H4 (cell line): ENCODE data around the gene COL12A1. TPM values are rescaled to one million over a fixed set of nuclear protein-coding genes. Genes with fewer than 3 reads are reported as not detected.

ENCODE experiments used
- DNase-seq: peaks from one replicate; pipeline ENCODE4 v3.0.0-alpha.2; 2015; ENCODE audit warnings: low spot score
- total RNA-seq: library from RNA; depleted of rRNA; stranded (reverse); fragments of >200 nt; shearing (Covaris generic); gene quantifications from 2 replicates; pipeline ENCODE4 v1.2.3, GENCODE V29; 2014

Gene COL12A1
- total RNA-seq, 1 experiment from 2014 or later: 272 TPM

DNA sequence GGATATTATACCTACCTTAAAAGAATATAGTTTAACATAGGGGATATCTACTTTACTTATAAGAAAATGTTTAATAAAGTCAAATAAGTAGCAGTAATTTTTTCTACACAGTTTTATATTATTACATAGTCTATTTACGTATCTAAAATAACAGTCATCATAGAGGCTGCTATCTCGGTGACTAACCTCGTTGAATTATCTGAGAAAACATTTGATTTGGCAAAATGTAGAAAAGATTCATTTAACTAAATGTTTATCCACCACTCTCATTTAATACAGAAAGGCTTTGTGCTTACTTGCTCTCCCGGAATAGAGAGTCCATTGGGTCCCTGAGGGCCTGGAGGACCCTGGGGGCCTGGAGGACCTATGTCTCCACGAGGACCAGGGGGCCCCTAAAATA lies 103.6 kb downstream of the COL12A1 start:
- DNase-seq: no peak

DNA sequence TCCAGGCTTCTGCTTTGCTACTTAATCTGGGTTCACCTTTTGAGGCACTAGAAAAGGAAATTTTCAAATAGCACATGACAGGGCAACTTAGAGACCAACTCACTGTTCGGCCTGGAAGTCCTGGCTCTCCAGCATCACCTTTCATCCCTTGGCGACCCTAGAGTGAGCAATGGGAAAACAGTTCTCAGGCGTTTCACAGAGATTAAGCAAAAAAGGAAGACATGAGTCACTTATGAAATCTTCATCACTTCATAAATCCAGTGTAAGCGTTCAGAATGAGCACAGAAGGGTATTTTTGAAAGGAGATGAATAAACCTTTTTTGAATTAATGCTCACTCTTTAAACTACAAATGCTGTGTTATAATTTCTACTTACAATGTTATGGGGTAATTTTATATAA lies 104.0 kb downstream of the COL12A1 start:
- DNase-seq: no peak

DNA sequence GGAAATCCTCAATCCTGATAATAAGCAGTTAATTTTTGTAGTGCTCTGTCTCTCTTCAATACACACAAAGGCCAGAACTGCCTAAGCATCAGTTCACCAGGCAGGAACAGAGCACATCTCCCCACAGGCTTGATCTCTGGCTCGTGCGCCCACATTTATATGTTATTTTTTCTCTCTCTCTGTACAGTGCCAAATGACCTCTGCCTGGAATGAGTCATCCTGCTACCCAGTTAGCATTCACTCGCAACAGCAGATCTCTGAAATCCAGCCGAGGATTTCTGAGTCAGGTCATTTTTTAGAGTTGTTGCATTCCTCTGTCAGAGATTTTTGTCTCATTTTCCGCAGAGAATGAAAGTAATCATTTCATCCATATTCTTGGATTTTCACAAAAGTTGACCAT lies 107.1 kb downstream of the COL12A1 start:
- DNase-seq: peak; percentile 89

DNA sequence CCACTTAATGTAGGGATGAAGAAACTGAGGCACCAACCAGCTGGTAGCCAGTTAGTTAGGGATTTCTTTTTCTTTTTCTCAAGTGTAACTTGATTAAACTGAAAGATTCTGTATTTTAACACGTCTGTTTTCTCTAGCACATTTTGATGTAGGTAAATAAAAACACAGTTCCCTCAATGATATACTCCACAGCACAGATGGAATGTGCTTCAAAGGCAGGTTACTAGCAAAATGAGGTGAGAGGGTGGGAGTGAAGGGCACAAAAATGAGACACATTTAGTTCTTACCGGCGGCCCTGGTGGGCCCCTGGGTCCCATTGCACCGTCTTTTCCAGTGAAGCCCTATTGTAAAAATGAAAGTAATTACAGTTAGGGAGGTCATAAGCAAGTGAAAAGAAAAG lies 108.9 kb downstream of the COL12A1 start:
- no peak for DNase-seq

DNA sequence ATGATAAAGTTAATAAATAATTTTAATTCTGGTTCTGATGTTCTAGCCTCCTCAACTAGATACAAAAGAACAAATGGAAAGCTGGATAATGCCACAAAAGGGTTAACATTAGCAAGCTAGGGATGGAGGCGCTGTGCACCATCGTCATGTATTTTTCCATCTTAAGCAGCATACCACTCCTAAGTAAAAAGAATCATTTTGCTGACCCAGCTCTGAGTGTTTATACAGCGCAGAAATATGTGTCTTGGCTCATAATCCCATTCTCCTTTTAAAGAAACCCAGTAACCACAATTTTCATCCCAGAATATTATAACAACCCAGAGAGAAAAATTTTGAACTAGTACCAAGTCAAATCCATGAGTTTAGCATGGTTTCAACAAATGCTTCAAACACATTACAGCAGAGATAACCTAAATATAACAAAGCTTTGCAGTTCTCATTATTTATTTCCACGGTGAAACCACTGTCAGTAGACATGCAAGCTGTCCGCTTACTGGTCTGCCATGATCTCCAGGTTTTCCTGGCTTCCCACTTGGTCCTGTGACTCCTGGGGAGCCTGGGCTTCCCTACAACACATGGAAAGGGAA lies 111.1 kb downstream of the COL12A1 start:
- peak; percentile 80 for DNase-seq

DNA sequence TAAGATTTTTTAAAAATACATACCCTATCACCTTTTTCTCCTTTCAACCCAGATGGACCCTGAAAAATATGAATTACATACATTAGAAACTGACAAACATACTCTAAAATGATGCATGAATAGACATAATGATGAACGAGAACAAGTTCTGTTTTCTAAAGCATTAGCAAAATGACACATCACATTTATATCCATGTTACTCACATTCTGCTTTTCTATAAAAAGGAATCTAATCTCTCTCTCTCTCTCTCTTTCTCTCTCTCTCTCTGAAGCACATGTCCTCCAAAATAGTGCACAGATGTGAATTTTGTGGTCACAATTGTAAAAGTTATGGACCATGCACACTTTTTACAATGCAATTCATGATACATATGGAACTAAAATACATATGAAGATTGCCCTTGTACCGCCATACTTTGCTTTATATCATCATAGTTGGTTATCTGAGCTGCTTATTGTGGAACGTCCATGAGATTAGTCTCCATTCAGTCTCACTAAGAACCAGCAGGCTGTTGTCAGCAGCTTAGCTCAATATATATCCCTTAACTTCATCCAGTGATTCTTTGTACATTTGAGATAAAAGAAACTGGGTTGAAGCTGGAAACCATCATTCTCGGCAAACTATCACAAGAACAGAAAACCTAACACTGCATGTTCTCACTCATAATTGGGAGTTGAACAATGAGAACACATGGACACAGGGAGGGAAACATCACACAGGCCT lies 114.2 kb downstream of the COL12A1 start:
- no peak for DNase-seq

DNA sequence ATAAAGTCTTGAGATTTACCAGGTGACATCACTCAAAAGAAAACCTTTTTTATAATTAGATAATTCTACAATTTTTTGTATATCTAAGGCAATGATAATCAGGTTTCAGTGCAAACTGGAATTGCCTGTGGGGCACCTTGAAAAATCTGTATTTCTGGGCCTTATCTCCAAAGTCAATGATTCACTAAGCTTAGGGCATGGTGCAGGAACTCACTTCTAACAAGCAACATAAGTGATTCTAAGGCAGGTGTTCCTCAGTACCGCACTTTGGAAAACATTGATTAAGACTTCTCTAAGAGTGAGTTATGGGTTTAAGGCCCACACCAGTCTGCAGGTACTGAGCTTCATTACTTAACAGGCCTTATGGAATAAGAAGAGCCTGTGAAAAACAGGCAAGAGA lies 115.3 kb downstream of the COL12A1 start:
- no peak for DNase-seq

DNA sequence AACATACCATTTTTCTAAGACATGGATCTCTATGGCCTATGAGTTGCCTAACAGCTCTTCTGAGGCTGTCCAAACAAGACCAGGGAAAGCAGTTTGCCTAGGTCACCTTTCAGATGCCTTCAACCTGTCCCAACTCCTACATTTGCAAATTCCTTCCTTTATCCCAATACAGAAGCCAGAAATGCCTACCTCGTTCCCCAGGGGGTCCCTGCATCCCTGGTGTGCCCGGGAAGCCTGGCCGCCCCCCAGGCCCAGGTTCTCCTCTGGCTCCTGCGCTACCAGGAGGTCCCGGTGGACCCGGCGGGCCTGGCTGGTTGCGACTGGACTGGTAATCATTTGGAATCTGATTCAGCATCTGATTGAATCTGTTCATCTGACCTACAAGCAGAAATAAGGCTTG lies 115.9 kb downstream of the COL12A1 start:
- DNase-seq: no peak

DNA sequence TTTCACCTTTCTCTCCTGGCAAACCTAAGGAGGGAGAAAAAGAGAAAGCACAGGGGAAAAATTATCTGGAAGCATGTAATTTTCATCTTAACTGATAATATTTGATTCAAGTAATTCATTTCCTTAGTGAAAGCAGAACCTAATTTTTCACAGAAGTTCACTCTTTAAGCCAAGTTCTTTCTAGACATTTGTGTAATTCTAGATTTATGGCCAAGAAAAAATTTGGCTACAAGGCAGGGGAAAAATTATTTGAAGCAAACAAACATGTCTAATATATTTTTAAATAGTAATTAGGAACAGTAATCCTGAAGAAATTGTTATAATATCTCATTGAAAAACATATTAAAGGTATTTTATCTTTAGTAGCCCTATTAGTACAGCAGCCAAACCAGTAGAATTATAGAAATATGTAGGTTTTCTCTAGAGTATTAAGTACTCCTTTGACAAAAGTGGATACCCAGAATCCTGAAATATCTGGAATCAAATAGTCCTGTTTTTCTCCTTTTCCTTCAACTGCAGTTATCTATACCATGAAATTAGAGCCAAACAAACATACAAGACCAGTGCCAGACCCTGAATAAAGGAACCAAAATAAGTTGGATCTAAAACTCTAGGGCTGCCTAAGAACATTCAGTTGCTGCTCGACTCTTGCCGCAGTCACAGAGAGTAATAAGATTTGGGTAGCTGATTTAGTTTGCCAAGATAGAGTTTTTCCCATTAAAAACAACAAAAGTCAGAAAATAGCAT lies 116.5 kb downstream of the COL12A1 start:
- no peak for DNase-seq

DNA sequence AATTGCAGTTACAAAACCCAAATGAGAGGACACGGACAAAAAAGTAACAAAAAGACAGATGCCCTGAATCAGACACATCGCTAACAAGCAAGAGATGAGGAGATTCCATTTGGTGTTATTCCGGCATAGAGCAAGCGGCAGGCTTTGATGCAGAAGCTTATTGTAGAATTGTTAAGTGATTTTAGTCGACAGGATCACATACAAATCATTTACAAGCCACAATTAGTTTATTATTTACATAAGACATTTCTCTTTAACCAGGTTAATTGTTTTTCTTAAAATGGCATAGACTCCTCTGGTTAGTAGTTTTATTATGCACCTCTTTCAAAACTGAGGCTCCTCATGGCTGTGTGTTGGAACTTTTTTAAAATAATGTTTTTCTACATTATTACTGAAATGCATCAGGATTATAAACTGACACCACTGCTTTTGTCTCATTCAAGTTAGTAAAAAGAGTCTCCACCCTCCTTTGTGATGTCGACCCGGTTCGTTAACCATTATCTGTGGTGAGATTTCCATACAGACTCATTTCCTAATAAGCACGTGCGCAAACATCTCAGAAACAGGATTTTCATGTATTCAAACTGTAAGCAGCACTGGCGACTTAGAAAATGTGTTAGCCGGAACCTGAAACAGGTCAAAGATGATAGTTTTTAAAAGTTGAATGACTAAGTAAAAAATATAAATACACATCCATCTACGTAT lies 119.8 kb downstream of the COL12A1 start:
- DNase-seq: no peak

DNA sequence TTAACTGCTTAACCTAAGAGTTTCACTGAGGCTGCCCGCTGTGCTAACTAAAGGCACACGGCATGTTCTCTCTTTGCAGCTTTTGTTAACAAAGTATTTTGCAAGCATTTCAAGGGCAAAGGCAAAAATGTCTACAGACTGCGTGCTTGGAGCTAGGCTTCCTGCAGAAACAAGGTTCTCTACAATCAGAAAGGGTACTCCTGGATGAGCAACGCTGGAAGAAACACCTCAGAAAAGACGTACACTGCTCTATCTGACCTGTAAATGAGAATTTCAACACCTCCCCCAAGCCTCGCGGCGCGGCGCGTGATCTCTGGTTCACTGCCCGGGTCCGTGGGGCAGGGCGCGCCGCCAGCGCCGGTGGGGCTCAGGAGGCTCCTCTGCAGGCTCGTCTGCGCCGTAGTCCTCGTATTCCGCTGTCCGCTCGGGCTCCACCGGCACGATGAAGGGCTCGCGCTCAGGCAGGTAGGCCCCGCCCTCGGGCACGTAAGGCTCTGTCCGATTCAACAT lies 120.9 kb downstream of the COL12A1 start:
- DNase-seq: no peak

DNA sequence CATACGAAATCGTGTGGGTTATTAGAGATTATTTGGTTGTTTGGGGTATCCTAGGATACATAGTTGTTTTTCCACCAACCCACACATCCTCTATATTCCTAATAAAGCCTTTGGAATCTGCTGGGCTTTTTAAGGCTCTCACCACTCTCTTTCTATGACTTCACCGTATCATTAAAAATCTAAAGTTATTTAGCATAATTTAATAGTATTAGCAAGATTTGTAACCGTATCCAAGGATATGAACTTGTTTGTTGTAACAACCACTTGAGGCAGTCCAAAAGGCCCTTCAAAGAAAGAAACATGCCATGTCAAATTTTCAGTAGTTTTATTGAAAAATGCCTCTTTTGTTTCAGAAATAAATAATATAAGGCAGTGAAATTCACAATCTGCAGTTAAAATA lies 121.8 kb downstream of the COL12A1 start:
- no peak for DNase-seq

DNA sequence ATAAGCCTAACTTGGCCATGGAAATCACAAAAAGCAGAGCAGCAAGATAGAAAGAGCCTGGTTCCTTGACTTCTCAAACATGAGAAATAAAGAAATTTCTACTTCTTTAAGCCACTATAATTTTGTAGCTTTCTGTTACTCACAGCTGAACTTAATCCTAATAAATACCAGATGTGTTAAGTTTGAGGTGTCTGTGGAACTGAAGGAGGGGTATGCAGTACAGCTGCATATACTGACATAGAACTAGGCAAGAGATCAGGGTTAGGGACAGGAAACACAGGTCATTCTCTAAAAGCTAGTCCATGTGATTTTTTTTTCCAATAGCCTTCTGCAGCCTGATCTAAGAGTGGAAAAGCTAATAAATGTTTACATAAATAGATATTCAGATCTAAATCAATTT lies 123.9 kb downstream of the COL12A1 start:
- no peak for DNase-seq

DNA sequence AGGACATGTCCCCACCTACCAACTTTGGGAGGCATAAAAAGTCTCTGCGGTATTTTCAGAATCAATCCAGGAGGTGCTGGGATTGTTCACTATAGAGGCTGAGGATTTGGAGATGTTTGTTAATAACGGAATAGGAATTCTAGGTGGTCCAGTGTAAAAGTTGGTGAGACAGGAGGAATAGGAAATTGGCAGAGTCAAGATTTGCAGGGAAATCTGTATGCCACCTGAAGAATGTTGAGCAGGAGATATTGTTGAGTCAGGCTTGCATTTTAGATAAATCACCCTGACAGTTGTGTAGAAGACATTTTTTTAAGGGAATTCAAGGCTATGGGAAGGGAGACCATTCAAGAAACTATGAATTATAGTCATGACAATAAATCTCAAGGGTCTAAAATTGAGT lies 124.8 kb downstream of the COL12A1 start:
- DNase-seq: no peak

DNA sequence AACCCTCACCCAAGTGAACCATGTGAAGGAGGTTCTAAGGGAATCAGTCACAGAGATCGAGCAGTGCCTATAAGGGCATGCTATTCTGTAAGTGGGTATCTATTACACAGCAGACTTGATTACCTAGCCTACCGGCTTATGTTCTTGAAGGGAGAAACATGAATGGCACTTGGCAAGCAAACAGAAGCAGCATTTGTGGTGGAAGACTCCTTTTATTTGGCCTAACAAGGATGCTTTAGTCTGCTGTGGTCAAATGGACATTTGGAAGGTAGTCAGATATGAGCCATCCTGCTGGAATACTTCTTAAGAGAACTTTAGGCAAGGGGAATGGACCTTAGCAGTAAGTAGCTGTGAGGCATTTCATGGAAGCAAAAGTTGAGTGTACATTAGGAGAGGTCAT lies 126.3 kb downstream of the COL12A1 start:
- no peak for DNase-seq

DNA sequence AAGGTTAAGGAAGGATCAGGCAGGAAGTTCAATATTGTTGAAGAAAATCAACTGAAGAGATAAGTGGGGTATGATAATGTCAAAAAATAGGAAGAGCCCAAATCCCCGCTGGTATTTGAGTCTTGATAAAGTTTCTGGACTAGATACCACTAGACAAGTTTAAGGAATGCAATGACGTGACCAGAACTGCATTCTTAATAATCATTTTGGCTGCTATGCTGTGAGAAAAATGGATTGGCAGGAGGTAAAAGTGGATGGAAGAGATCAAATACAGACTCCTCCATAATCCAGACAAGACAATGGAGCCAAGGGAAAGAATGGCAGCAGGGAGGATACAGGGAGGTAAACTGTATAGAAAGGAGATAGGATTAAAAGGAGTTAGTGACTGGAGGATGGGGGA lies 128.2 kb downstream of the COL12A1 start:
- no peak for DNase-seq

DNA sequence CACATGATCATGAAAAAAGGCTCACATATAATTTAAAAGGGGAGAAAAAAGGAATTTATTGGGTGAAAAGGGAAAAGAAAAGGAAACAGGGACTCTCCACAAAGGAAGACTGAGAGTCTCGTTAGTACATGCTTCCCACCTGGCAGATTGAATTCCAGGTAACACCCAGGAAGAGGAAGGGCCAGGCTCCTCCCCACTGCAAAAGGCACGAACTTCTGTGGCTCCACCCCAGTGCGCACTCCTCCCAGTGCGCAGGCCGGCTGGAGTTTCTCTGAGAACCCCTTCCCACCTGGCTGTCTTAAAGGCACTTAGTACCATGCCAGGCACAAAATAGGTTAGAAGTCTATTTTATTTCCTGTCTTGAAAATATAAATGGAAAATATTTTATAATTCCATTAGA lies 129.8 kb downstream of the COL12A1 start:
- DNase-seq: no peak

DNA sequence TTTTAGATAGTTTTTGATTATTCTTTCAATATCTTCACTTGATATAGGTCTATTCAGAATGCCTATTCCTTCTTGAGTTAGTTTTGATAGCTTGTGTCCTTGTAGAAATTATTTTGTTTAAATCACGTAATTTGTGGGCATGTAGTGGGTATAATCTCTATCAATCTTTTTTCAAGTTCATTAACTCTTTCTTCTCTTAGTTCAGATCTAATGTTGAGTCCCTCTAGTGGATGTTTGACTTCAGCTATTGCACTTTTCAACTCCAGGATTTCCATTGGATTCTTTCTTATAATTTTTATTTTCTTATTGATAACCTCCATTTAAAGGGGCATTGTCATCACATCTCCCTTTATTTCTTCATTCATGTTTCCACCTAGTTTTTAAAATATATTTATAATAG lies 135.6 kb downstream of the COL12A1 start:
- no peak for DNase-seq

DNA sequence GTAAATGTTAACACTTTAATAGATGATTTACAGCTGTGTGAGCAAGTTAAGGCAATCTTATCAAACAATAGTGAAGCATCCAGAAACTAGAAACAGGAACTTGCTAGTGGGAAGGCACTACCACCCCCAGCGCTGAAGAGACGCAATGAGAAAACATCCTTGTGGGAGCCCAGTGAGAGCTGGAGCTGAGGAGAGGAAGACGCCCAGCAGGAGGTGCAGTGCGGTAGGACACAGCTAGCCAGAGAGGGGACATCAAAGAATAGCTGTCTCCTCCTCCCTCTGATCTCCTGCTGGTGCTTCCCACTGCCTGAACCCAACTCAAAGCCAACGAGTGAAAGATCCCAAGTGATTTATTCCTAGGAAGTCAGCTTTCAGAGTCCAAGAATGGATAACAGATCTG lies 140.3 kb downstream of the COL12A1 start:
- DNase-seq: peak; percentile 18

DNA sequence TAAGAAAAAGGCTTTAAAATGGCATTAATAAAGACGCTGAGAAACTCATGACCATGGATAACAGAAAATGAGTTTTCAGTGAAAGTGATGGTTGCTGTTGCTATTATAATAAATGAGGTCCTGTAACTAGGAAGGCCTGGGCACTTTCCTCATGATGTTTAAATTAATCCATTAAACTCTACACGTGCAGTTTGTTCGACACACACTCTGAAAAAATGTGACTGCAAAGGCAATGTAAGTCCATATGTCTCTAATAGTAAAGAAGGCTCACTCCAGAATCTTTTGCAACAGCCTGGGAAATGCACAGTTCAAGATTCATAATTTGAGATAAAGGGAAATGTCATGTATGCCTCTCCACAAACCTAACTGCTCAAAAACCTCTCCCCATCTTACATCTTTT lies 153.4 kb downstream of the COL12A1 start:
- no peak for DNase-seq

DNA sequence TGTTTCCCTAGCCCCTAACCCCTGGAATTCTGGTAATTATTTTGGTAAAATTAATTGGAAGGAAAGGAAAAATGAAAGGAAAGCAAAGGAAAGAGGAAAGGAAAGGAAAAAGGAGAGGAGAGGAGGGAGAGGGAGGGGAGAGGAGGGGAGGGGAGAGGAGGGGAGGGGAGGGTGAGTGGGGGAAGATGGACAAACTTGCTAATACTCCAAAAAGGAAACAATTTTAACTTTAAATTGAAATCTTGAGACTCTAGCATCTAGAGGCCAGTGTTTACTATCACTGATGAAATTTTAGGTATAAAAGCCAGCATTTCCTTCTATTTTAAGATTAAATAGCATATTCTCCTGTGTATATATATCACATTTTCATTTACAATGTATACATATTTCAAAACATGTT lies 156.5 kb downstream of the COL12A1 start:
- DNase-seq: no peak

DNA sequence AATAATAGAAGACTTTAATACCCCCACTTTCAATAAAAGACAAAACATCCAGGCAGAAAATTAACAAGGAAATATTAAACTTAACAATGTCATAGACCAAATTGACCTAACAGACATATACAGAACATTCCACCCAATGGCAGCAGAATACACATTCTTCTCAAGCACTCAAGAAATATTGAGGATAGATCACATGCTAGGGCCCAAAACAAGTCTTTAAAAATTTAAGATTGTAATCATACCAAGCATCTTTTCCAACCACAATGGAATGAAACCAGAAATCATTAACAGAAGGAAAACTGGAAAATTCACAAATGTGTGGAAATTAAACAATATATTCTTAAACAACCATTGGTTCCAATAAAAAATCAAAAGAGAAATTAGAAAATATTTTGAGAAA lies 161.0 kb downstream of the COL12A1 start:
- DNase-seq: no peak
